ENCODE data around the gene SPAG6.
A peak's percentile ranks its signal among the peaks of the same experiment; 100 is the strongest.

The SPAG6 gene

DNA sequence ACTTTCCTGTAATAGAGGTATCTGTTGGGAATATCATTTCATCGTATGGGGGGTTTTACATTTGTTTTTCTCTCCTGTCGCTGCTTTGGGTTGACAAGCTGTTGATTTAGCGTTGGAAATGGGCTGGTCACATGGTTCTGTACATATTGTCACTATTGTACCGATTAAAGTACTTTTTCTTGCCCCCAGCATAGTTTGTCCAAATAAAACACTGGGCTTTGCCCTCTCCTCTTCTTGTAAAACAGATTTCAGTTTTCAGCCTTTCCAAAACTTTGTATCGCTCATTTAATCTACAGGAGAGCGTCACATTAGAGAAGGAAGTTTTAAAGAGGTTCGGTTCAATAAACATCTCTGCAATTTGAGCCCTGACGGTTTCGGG is 20.4 kb upstream of the SPAG6 start:
- ATAC-seq: no peak
- TF ChIP-seq, protein P1, sequence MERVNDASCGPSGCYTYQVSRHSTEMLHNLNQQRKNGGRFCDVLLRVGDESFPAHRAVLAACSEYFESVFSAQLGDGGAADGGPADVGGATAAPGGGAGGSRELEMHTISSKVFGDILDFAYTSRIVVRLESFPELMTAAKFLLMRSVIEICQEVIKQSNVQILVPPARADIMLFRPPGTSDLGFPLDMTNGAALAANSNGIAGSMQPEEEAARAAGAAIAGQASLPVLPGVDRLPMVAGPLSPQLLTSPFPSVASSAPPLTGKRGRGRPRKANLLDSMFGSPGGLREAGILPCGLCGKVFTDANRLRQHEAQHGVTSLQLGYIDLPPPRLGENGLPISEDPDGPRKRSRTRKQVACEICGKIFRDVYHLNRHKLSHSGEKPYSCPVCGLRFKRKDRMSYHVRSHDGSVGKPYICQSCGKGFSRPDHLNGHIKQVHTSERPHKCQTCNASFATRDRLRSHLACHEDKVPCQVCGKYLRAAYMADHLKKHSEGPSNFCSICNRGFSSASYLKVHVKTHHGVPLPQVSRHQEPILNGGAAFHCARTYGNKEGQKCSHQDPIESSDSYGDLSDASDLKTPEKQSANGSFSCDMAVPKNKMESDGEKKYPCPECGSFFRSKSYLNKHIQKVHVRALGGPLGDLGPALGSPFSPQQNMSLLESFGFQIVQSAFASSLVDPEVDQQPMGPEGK (CRISPR knock-in tag; IDR thresholded peaks at IDR 0.05; ENCODE audit: borderline replicate concordance): no peak
- TF ChIP-seq ESRRG (CRISPR knock-in tag; IDR thresholded peaks at IDR 0.05) (no peak), ISL1 (CRISPR knock-in tag; IDR thresholded peaks at IDR 0.05) (no peak)
- TF ChIP-seq, protein P2, sequence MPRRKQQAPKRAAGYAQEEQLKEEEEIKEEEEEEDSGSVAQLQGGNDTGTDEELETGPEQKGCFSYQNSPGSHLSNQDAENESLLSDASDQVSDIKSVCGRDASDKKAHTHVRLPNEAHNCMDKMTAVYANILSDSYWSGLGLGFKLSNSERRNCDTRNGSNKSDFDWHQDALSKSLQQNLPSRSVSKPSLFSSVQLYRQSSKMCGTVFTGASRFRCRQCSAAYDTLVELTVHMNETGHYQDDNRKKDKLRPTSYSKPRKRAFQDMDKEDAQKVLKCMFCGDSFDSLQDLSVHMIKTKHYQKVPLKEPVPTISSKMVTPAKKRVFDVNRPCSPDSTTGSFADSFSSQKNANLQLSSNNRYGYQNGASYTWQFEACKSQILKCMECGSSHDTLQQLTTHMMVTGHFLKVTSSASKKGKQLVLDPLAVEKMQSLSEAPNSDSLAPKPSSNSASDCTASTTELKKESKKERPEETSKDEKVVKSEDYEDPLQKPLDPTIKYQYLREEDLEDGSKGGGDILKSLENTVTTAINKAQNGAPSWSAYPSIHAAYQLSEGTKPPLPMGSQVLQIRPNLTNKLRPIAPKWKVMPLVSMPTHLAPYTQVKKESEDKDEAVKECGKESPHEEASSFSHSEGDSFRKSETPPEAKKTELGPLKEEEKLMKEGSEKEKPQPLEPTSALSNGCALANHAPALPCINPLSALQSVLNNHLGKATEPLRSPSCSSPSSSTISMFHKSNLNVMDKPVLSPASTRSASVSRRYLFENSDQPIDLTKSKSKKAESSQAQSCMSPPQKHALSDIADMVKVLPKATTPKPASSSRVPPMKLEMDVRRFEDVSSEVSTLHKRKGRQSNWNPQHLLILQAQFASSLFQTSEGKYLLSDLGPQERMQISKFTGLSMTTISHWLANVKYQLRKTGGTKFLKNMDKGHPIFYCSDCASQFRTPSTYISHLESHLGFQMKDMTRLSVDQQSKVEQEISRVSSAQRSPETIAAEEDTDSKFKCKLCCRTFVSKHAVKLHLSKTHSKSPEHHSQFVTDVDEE (CRISPR knock-in tag; IDR thresholded peaks at IDR 0.05): no peak

DNA sequence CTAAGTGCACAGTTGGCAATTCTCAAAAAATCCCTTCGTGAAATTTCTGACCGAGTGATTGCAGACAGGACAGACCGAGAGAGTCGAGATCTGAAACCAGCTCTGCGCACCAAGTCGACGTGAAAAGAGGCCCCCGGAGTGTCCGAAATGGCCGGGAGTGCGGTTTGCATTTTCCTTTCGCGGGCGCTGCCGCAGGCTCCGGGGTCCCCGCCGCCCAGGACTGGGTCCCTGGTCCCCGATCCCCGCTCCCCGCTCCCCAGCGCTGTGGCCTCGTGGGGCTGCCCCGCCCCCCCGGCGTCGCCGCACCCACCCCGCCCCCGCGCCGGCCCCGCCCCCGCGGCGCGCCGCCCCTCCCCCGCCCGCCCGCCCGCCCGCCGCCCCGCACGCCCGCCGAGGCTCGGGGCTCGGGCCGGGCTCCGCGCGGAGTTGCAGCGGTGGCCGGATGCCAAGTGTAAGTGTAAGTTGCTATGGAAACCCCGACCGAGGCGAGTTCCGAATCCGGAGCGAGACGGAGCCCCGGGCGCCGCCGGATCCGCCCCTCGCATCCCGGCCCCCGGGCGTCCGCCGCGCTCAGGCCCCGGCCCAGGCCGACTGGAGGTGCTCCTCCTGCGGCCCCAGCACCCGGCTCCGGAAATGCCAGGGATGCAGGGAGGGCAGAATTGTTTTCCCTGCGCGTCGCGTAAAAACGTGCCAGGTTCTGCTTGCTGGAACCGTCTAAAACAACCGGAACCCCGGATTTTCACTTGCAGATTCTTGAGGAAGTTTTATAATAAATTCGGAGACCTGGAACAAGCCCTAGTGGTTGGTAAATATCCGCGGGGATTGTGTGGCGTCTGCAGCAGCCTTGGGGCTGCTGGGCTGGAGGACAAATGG is 19.8 kb upstream of the SPAG6 start:
- TF ChIP-seq, protein P3, sequence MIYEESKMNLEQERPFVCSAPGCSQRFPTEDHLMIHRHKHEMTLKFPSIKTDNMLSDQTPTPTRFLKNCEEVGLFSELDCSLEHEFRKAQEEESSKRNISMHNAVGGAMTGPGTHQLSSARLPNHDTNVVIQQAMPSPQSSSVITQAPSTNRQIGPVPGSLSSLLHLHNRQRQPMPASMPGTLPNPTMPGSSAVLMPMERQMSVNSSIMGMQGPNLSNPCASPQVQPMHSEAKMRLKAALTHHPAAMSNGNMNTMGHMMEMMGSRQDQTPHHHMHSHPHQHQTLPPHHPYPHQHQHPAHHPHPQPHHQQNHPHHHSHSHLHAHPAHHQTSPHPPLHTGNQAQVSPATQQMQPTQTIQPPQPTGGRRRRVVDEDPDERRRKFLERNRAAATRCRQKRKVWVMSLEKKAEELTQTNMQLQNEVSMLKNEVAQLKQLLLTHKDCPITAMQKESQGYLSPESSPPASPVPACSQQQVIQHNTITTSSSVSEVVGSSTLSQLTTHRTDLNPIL (CRISPR knock-in tag; IDR thresholded peaks at IDR 0.05; ENCODE audit: low read depth): no peak
- no peak for TF ChIP-seq ZNF8 (CRISPR knock-in tag; IDR thresholded peaks at IDR 0.05)
- no peak for TF ChIP-seq ZNF565 (CRISPR knock-in tag; conservative IDR thresholded peaks at IDR 0.05; ENCODE audit: low read depth)
- no peak for TF ChIP-seq TOX (CRISPR knock-in tag; IDR thresholded peaks at IDR 0.05; ENCODE audit: borderline replicate concordance)
- no peak for TF ChIP-seq ESRRG (CRISPR knock-in tag; IDR thresholded peaks at IDR 0.05)
- TF ChIP-seq SNAI2 (CRISPR knock-in tag; IDR thresholded peaks at IDR 0.05): no peak
- no peak for TF ChIP-seq ISL1 (CRISPR knock-in tag; IDR thresholded peaks at IDR 0.05)
- TF ChIP-seq, protein P4, sequence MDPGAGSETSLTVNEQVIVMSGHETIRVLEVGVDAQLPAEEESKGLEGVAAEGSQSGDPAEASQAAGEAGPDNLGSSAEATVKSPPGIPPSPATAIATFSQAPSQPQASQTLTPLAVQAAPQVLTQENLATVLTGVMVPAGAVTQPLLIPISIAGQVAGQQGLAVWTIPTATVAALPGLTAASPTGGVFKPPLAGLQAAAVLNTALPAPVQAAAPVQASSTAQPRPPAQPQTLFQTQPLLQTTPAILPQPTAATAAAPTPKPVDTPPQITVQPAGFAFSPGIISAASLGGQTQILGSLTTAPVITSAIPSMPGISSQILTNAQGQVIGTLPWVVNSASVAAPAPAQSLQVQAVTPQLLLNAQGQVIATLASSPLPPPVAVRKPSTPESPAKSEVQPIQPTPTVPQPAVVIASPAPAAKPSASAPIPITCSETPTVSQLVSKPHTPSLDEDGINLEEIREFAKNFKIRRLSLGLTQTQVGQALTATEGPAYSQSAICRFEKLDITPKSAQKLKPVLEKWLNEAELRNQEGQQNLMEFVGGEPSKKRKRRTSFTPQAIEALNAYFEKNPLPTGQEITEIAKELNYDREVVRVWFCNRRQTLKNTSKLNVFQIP (CRISPR knock-in tag; IDR thresholded peaks at IDR 0.05; ENCODE audit: borderline replicate concordance, low read depth): no peak
- no peak for TF ChIP-seq GLIS3 (CRISPR knock-in tag; IDR thresholded peaks at IDR 0.05)
- no peak for TF ChIP-seq ZNF70 (CRISPR knock-in tag; IDR thresholded peaks at IDR 0.05)
- TF ChIP-seq, protein P2 (CRISPR knock-in tag; IDR thresholded peaks at IDR 0.05): no peak
- peak; percentile 77 for ATAC-seq

DNA sequence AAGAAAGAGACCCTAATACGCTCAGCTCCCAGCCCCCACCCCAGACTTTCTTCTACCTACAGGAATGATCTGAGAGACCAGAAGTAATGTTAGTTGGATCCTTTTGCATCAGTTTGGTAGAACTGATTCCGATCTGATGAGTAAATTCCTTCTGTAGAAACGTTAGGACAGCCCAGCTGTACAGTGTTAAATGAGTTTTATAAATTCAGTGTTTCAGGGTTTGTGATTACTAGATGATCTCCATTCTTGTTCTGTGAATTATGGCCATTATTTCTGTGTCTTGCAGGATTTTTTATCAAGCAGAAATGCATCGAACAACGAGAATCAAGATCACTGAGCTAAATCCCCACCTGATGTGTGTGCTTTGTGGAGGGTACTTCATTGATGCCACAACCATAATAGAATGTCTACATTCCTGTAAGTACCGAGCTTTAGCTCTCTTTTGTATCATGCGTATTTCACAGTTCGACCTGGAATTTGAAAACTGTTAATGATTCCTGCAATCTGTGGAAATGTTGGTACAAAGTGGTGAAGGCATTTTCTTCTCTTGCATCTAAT is 19.1 kb upstream of the SPAG6 start:
- TF ChIP-seq ARNTL (CRISPR knock-in tag; IDR thresholded peaks at IDR 0.05; ENCODE audit: borderline replicate concordance, low read depth) (no peak), TOX (CRISPR knock-in tag; IDR thresholded peaks at IDR 0.05; ENCODE audit: borderline replicate concordance) (no peak), ZC3H10 (CRISPR knock-in tag; IDR thresholded peaks at IDR 0.05) (no peak), CSDC2 (CRISPR knock-in tag; IDR thresholded peaks at IDR 0.05) (no peak), ISL1 (CRISPR knock-in tag; IDR thresholded peaks at IDR 0.05) (no peak)
- TF ChIP-seq, protein P3 (CRISPR knock-in tag; IDR thresholded peaks at IDR 0.05; ENCODE audit: low read depth): no peak
- TF ChIP-seq, protein P5, sequence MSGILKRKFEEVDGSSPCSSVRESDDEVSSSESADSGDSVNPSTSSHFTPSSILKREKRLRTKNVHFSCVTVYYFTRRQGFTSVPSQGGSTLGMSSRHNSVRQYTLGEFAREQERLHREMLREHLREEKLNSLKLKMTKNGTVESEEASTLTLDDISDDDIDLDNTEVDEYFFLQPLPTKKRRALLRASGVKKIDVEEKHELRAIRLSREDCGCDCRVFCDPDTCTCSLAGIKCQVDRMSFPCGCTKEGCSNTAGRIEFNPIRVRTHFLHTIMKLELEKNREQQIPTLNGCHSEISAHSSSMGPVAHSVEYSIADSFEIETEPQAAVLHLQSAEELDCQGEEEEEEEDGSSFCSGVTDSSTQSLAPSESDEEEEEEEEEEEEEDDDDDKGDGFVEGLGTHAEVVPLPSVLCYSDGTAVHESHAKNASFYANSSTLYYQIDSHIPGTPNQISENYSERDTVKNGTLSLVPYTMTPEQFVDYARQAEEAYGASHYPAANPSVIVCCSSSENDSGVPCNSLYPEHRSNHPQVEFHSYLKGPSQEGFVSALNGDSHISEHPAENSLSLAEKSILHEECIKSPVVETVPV (CRISPR knock-in tag; IDR thresholded peaks at IDR 0.05): no peak
- ATAC-seq: peak; percentile 19

Measured in SK-N-SH treated with all-trans-retinoic acid at 6 μM for 48 hours (cell line).